HG03025 (cell line): ENCODE measurements around the gene ATP11C.
"Not testable (repeated sequence)": the region's sequence is repeated elsewhere in the genome, so short reads cannot be mapped to it uniquely, and the experiment has no call there.

Experiments used
- ATAC-seq: cut with Tn5 transposase; IDR thresholded peaks from one replicate; pipeline ENCODE4 v1.9.1; 2021; ENCODE audit warnings: mild to moderate bottlenecking, moderate library complexity; ENCODE audit not compliant: unreplicated experiment, low FRiP score

Gene ATP11C

DNA sequence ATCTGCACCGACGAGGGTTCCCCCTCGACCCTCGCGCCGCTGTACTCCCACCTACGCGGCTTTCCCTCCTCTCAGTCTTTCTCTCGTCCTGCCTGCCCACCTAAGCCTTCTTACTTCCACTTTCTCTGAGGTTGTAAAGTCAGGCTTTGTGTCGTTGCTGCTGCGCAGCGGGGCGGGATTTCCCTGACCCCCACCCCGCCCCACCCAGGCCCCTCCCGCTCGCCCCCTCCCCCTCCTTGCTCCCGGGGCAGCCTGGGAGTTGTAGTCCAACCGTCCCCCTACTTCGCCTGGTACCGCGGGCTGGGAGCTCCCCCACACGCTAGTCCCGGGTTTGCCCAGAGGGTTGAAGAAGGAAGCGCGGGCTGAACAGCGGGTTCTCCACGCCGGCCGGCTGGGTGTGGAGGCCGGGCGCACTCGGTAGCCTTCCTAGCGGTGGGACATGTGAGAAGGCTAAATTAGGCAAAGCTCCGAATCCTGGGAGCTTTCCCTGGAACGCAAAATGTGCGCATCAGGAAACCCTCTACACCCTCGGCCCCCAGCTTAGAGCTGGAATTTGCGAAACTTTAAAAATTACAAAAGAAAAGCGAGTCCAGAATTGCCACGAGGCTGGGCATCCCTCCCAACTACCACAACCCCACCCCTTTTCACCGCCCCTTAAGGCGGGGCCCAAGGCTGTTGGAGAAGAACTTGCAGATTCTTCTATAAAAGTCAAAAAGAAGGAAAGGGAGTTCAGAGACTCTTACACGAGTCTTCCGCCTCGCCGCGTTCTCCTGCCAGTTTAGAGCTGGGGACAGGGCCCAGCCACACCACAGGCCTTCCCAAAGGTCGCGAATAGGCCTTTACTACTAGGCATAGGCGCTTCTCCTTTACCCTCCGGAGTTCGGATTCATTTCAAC lies at the start of gene ATP11C:
Gene ATP11C (minus strand): TSS at position 153 of the 896 bp plus-strand sequence. CDS start 1,011 bp downstream, outside the sequence.
- ATAC-seq, result peak; percentile 72

DNA sequence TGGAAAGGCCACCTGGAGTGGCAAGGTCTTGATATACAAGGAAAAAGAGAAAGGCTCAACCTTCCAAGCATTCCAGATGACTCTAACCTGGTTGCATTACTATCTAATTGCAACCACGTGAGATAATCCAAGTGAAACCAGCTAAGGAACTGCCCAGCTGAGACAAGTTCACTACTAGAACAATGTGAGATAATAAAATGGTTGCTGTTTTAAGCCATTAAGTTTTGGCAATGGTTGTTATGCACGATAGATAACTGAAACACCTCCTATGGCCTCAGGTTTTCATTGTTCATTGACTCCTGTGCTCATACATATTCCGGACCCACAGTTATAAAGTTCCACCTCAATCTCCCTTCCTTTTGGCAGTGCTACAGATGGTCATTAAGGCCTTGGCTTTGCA lies 41.6 kb upstream of the ATP11C start:
- ATAC-seq, result no peak

DNA sequence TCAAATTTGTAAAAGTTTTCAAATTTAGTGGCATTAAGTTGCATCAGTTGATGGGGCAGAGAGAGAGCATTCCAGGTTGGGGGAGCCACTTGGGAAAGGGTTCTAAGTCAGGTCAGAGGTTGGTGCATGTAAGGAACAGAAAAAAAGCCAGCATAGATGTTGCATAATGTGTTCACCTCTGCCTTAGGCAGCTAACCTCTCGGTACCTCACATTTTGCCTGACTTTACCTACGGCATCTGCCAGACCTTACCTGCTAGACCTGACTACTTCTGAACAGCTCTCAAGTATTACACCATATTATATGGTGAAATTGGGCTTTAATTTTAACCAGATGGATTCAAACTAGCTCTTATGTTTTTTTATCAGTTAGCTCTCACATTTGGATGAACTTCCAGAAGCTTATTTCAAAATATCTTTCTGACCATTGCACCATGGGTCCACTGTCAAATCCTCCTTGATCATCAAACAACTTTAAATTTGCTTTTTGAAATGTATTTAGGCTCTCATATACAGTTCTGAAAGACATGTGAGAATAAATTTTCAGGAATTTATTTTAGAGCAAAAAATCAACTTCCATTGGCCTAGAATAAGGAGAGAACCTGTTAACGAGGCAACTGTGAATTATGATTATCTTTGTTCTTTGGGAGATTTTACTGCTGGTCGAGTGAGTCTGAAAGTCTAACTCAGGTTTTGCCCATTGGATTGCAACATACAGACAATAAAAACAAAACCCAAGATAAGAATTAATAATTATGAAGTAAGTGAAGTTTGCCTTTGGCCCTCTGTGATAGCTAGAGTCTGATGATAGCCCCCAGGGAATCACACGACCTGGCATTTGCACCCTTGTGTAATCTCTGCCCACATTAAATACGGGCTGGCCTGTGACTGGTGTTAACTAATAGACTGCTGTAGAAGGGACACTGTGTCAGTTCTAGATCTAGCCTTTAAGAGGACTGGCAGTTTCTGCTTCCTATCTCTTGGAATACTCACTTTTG lies 40.1 kb upstream of the ATP11C start:
- no peak for ATAC-seq

DNA sequence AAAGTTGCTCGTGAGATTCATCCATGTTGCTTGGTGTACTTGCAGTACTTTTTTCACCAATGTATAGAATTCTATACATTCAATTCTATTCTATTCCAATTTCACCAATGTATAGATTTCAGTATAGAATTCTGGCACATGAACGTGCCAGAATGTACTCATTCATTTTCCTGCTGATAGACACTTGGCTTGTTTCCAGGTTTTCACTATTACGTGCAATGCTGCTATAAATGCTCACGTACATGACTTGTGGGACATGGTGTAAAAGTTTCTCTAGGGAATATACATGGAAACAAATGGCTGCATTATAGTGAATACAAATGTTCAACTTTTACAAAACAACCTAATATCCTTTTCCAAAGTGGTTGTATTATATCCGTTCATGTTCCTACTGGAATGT lies 39.3 kb upstream of the ATP11C start:
- ATAC-seq, result no peak

DNA sequence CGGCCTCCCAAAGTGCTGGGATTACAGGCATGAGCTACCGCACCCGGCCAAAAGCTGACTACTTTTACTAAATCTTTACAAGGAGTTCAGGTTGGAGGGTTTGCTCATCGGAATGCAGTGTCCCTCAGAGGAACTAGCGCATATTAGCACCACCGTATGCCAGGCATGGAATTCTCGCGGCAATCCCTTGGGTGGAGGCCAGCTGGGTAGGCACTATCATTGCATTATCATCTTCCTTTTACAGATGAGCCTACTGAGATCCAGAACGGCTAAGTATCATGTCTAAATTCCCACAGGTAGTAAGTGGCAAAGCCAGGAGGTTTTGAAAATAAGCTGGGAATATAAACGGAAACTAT lies 38.5 kb upstream of the ATP11C start:
- no peak for ATAC-seq

DNA sequence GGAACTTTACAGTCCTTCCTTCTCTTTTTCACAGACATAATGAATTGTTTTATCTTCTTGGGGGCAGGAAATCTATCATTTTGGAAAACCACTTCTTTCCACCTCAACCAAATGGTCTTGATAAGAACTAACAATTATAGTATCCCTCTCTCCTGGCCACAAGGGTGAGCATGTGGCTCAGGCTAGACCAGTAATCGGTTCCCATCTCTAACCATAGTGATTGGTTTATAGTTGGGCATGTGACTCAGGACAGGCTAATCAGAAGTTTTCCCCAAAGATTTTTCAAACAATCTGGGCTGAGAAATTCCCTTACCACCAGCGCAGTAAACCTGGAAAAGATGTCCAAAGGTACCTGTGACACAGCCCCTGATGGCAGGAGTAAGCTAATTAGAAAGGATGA lies 36.4 kb upstream of the ATP11C start:
- ATAC-seq, result no peak

DNA sequence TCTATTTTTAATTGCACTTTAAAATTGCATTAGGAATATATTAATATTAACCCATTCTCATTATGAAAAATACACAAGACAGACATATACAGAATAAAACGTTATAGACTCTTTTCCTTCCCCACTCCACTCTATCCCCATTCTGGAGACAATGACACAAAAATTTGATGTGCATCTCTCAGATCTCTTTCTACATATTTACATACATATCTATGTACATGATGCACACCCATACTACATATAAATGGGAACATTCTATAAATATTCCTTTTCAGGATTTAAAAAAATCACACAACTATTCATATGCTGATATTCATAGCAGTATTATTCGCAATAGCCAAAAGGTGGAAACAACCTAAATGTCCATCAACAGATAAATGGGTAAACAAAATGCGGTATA lies 34.9 kb upstream of the ATP11C start:
- no peak for ATAC-seq

DNA sequence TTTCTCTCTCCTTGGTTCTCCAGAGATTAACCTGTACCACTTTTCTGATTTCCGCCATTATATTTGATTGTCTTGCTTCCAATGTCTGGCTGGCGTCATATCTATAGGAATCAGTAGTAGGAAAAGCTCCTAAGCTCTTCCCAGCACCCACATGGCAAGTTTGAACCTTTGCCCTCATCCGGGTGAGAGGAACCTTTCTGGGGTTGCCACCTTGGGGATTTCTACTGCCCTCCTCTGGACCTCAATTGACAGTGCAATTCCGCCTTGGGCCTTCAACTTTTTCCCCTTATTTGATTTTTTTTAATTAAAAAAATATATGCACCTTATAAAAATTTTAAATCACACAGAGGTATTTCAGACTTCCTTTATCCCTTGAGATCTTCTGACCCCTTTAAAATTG lies 34.4 kb upstream of the ATP11C start:
- no peak for ATAC-seq

DNA sequence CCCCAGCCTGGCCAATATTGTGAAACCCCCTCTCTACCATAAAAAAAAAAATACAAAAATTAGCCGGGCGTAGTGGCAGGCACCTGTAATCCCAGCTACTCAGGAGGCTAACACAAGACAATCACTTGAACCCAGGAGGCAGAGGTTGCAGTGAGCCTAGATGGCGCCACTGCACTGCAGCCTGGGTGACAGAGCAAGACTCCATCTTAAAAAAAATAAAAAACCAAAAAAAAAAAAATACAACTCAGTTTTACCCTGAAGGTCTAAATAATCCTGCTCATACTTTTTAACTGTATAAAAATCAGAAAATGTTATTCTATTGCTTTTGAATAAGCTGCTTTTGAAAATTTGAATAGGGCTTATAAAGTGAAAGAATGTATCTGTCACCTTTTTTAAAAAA lies 33.3 kb upstream of the ATP11C start:
- ATAC-seq, result not testable (repeated sequence)

DNA sequence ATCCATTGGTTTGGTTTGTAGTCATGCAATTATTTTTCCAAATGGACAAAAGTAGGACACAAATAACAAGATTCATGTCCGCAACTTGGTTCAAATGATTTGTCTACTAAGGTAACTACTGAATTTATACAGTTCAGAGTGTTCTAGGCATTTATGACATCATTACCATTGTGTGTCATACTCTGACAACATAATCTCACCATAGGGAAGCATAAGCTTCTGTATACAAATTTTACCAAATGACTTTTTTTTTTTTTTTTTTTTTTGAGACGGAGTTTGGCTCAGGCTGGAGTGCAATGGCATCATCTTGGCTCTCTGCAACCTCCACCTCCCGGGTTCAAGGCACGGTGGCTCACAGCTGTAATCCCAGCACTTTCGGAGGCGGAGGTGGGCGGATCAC lies 32.6 kb upstream of the ATP11C start, which contains the start of gene CXorf66:
Gene CXorf66 (minus strand): TSS at position 101 of the 400 bp plus-strand sequence. CDS start 25 bp downstream, at position 76.
- ATAC-seq, result no peak

DNA sequence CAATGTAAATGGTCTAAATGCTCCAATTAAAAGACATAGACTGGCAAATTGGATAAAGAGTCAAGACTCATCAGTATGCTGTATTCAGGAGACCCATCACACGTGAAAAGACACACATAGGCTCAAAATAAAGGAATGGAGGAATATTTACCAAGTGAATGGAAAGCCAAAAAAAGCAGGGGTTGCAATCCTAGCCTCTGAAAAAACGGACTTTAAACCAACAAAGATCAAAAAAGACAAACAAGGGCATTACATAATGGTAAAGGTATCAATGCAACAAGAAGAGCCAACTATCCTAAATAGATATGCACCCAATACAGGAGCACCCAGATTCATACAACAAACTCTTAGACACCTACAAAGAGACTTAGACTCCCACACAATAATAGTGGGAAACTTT lies 28.2 kb upstream of the ATP11C start:
- not testable (repeated sequence) for ATAC-seq

DNA sequence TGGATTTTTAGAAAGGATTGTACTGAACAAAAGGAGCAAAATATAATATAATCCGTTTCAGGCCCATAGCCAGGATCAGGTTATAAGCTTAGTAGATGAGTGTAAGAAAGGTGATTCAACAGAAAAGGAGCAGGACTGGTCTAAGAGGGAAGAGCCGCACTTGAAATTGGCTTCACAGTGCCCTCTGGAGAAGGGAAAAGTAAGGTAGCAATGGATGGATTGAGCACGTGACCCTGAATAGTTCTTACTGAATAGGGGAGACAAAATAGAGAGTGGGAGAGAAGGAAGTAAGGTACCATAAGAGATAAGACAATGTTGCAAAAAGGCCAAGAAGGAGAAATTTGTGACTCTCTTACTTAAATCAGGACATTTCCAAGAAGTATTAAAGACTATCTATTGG lies 16.9 kb upstream of the ATP11C start:
- ATAC-seq, result no peak

DNA sequence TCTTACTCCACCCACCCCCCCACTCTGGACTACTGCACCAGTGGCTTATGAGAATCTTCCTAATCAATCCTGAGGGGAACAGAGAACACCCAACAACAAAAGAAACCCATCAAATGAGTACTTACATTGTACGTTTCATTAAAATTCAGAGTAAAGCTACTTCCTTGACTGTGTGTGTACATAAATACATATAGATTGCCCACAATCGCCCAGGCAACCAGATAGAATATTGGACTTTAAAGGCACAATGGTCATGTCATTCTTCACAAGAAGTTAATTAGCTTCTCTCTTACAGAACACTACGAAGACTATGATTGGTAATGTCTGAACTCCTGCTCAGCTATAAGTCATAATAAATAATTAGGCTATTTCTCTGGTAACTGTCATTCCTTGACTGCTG lies 12.2 kb upstream of the ATP11C start:
- no peak for ATAC-seq

DNA sequence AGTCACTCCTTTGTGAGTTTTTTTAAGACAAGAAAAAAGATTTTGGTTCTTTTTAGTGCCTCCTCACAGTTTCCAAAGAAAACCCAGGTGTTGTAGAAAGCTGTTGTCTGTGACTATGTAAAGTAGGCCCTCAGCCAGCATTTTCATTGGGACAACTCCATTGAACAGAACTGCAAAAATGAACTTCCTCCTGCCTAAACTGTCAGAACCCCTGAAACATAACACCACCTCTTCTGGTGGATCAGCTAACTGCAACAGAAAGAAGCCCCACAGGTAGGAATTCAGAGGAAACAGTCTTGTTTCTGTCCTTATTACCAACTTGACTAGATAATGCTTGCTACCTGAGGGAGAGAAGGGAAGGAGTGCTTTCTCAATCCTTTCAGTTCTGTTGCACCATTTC lies 3.4 kb upstream of the ATP11C start:
- ATAC-seq, result no peak

DNA sequence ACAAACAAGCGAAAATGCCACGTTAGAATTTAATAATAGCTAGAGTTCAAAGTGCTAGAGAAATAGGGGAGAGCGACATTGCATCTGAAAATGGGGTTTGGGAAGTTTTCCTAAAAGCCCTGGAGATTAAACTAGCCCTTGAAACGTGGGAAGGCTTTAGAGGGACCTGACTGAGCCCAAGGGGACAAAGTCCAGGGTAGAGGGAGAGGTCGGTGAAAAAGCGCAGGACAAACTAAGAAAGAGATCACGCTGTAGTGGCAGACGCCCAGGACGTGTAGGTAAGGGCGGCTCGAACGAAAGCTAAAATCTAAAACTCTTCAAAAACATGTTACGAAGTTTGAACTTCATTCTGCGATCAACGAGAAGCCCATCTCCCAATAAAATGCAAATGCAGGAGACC lies 1.1 kb upstream of the ATP11C start:
- no peak for ATAC-seq

DNA sequence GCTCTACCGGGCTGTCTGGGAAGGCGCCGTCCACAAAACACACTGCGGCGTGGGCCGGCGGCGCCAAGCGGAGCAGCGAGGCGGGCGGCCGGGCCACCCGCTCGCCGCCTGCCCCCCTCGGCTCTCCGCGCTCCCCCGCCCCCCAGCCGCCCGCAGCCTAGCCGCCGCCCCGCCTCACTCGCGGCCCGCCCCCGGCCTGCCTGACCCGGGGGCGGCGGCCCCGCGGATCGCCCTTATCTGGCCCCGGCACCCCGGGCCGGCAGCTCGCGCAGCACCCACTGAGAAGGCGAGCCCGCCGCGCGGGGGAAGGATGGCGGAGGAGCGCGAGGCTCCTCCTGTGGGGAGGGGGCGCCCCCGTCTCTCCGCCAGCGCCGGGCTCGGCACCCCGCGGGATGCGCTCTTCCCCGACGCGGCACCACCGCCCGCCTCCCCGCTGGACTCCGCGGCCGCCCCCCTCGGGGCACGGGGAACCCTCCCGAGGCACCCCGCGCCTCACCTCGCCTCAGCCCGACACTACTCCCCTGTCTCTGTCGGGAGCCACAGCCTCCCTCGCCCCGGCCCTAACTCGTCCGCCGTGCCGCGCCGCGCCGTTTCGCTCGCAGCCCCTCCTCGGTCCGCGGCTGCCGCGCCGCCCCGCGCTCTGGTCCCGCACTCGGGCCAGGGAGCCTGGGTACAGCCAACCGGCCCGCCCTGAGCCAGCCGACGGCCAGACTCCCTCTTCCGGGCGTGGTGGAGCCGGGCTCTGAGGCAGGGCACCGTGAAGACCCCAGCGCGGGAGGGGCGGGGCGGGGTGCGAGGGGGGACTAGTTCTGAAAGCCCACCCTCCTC lies 566 bp downstream of the ATP11C start:
- ATAC-seq, result peak; percentile 40

DNA sequence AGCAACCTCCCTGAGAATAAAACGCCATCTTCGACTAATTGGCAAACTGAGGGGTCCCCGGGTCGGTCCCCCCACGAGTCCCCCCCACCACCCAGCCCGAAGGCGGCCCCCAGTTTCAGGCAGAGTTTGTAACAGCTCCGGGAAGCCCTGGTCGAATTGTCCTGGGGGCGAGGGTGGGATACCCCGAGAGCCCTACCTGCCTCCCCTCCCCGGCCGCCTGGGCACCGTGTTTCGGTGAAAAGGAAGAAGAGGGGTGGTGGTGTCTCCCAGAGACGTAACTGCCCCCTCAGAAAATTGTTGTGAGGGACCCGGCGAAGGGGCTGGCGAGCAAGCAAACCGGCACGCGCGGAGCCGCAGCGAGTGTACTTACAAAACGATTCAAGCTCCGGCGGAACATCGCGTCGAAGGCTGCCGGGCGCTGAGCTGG lies 1.2 kb downstream of the ATP11C start:
- no peak for ATAC-seq

DNA sequence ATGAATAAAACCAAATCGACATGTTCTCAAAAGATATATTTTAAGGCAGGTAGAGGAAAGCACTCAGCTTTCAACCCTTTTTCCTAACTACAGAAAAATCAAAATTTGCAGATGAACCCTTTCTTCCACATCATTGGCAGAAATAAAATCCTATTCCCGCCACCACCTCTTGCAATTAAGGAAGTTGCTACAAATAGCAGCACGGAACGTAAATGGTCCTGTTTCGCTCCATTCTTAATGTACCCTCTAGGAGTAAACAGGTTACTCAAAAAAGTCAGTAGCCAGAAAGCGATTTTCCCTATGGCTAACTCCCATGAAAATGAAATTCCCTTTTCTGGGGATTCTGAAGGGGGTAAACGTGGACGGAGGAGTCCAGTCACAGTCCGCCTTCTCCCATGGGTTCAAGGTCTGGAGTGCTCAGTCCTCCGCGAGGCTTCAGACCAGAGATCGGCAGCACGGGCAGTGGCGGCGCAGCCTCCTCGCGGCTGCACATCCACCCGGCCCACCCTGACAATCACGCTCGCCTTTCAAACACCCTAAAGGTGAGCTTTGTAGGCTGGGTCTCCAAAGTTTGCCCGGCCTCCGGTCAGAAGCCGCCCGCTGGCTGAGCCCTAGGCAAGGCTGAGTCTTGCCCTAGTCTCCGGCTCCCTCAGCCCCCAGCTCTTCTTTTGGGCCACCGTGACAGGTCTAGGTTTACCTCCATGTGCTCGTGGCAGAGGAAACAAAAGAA lies 1.8 kb downstream of the ATP11C start:
- ATAC-seq, result no peak

DNA sequence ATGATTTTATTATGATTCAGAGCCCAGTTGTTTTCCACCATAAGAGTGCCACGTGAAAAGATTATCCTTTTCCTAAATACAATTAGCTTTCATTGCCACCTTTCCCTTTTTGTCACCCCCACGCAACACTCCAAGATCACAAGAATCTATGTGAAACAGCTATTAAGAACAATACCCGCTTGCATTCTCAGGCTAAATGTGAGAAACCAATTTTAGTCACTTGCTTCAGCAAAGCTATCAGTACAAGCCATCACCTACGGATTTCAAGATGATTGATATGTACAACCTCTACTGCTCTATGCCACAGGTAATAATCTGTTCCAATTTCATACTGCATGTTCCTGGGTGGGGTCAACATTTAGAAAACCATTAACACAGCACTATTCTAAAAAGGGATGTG lies 2.5 kb downstream of the ATP11C start:
- ATAC-seq, result no peak

DNA sequence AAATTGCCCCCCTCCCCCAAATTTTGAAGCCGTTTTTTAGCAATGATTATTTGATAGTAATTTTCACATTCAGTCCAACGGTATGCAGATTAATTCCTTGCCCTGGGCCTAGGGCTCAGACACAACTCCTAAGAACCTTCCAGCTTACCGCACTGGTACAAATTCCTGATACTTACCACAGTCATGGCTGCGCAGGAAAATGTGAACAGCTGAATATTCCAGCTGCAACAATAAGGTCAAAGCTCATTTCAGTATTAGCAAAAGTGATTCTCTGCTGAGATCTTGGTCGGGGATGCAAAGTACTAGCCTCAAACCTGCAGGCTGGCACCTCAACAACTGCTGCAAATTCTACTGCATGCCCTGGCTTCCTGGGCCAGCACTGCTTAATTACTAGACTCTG lies 3.0 kb downstream of the ATP11C start:
- ATAC-seq, result no peak
